HCT116 (cell line): ENCODE measurements around the gene DYNLT1. TPM values are rescaled to one million over a fixed set of nuclear protein-coding genes. Genes with fewer than 3 reads are reported as not detected.

Source experiments
- ATAC-seq: fragments of 200-7000 bp; cut with Tn5 transposase; 2 replicates; pipeline ENCODE4 v1.9.1; 2020; ENCODE audit warnings: mild to moderate bottlenecking, moderate library complexity
- BruUV-seq: library from RNA; stranded (reverse); fragments of 400-500 nt; replicated peaks from 2 replicates; lab custom pipeline; 2021; lab: Mats Ljungman, UMichigan
- CTCF ChIA-PET: fragments of 300-600 bp; sonication (Branson Sonifier 250); formaldehyde crosslinking; loops from one replicate; lab custom pipeline; 2021; ENCODE audit warnings: antibody characterized with exemption; lab: Charles Lee
- POLR2A ChIA-PET: fragments of 300-600, 350-600 bp; sonication (Branson Sonifier 250); formaldehyde crosslinking; loops from one replicate; lab custom pipeline; 2021; ENCODE audit warnings: antibody characterized with exemption; lab: Charles Lee
- RAD21 ChIA-PET, 2 experiments: fragments of 300-600 bp; sonication (Branson Sonifier 250); formaldehyde crosslinking; loops; one replicate each; lab custom pipeline; 2023; ENCODE audit warnings: low total read pairs in 2 of 2; ENCODE audit not compliant: uncharacterized antibody in 2 of 2, unreplicated experiment in 2 of 2, low non-redundant PET in 1 of 2; lab: Charles Lee
- DNase-seq: peaks from one replicate; pipeline ENCODE4 v3.0.0-alpha.2; 2010; ENCODE audit warnings: low read depth, low spot score
- H2AFZ ChIP-seq: fragments of 200-600 bp; shearing (Covaris generic), sonication (generic); 2 replicates; pipeline ENCODE4 v1.6.1; 2017; ENCODE audit warnings: low read depth, mixed run types, mixed read lengths, antibody characterized with exemption, low read length; ENCODE audit not compliant: poor library complexity, severe bottlenecking
- H3K27ac ChIP-seq: 2 replicates; pipeline ENCODE4 v1.5.1; 2012; ENCODE audit warnings: low read depth, low read length
- H3K27me3 ChIP-seq: fragments of 200-600 bp; sonication (generic); 2 replicates; pipeline ENCODE4 v1.6.1; 2016; ENCODE audit warnings: mixed run types, low read length, mixed read lengths; ENCODE audit not compliant: insufficient read depth
- H3K36me3 ChIP-seq, 2 experiments: fragments of 200-500 bp in 1 of 2; fragments of 200-600 bp in 1 of 2; sonication (Bioruptor generic) in 1 of 2; sonication (generic) in 1 of 2; 2 replicates each; pipeline versions ENCODE4 v1.5.1 to v1.6.1; 2014 to 2016; ENCODE audit warnings: low read length in 2 of 2, inconsistent platforms in 1 of 2, mixed read lengths in 1 of 2, mixed run types in 1 of 2; ENCODE audit not compliant: insufficient read depth in 2 of 2, control insufficient read depth in 1 of 2
- H3K4me1 ChIP-seq, 2 experiments: fragments of 200-600 bp in 1 of 2; sonication (generic) in 1 of 2; 2 replicates each; pipeline versions ENCODE4 v1.5.1 to v1.6.1; 2012 to 2017; ENCODE audit warnings: low read length in 2 of 2, inconsistent platforms in 1 of 2, mild to moderate bottlenecking in 1 of 2, mixed read lengths in 1 of 2, mixed run types in 1 of 2, moderate library complexity in 1 of 2; ENCODE audit not compliant: insufficient read depth in 2 of 2, control insufficient read depth in 1 of 2
- H3K4me2 ChIP-seq: fragments of 200-600 bp; sonication (generic); 2 replicates; pipeline ENCODE4 v1.6.1; 2017; ENCODE audit warnings: mixed run types, low read length, mixed read lengths
- H3K4me3 ChIP-seq, 2 experiments: fragments of 200-600 bp in 1 of 2; sonication (generic) in 1 of 2; replicated peaks in 1 of 2; 2 replicates each; pipeline ENCODE4 v1.5.1; 2011 to 2016; ENCODE audit warnings: low read length in 2 of 2, control low read depth in 1 of 2, low read depth in 1 of 2, mild to moderate bottlenecking in 1 of 2, mixed read lengths in 1 of 2, mixed run types in 1 of 2
- H3K79me2 ChIP-seq: fragments of 200-600 bp; sonication (generic); 2 replicates; pipeline ENCODE4 v1.6.1; 2017; ENCODE audit warnings: mild to moderate bottlenecking, mixed run types, low read length, moderate library complexity, mixed read lengths; ENCODE audit not compliant: insufficient read depth
- H3K9ac ChIP-seq: fragments of 200-600 bp; sonication (generic); 2 replicates; pipeline ENCODE4 v1.6.1; 2016; ENCODE audit warnings: low read length, mixed read lengths
- H3K9me2 ChIP-seq: fragments of 200-600 bp; sonication (generic), shearing (Covaris generic); 2 replicates; pipeline ENCODE4 v1.6.1; 2017; ENCODE audit warnings: mixed run types, mild to moderate bottlenecking, moderate library complexity; ENCODE audit not compliant: insufficient read depth
- H3K9me3 ChIP-seq, 2 experiments: fragments of 200-500 bp in 1 of 2; fragments of 200-600 bp in 1 of 2; sonication (Bioruptor generic) in 1 of 2; sonication (generic) in 1 of 2; 2 replicates each; pipeline ENCODE4 v1.6.1; 2014 to 2017; ENCODE audit warnings: low read length in 2 of 2, mixed read lengths in 2 of 2, inconsistent platforms in 1 of 2, low read depth in 1 of 2, mild to moderate bottlenecking in 1 of 2, mixed run types in 1 of 2, moderate library complexity in 1 of 2; ENCODE audit not compliant: control insufficient read depth in 1 of 2, insufficient read depth in 1 of 2
- H4K20me1 ChIP-seq: fragments of 200-600 bp; sonication (generic), shearing (Covaris generic); 2 replicates; pipeline ENCODE4 v1.6.1; 2017; ENCODE audit warnings: mixed run types, mild to moderate bottlenecking, moderate library complexity; ENCODE audit not compliant: insufficient read depth
- ATF3 ChIP-seq: IDR thresholded peaks from 2 replicates; pipeline ENCODE4 v1.6.1; 2012
- CBX3 ChIP-seq: IDR thresholded peaks from 2 replicates; pipeline ENCODE4 v1.6.1; 2012; ENCODE audit warnings: low read depth
- EZH2 ChIP-seq: fragments of 200-600 bp; sonication (generic); IDR thresholded peaks from 2 replicates; pipeline ENCODE4 v1.6.1; 2017; ENCODE audit warnings: antibody characterized with exemption, mixed run types
- MAX ChIP-seq: IDR thresholded peaks from 2 replicates; pipeline ENCODE4 v1.6.1; 2012
- REST ChIP-seq: IDR thresholded peaks from 2 replicates; pipeline ENCODE4 v1.6.1; 2012; ENCODE audit warnings: low read depth
- SIN3A ChIP-seq: IDR thresholded peaks from 2 replicates; pipeline ENCODE4 v1.6.1; 2012; ENCODE audit warnings: low read depth
- SRF ChIP-seq: IDR thresholded peaks from 2 replicates; pipeline ENCODE4 v1.6.1; 2012; ENCODE audit warnings: low read depth
- TCF7L2 ChIP-seq: IDR thresholded peaks from 2 replicates; pipeline ENCODE4 v1.7.0; 2011; ENCODE audit warnings: borderline replicate concordance, inconsistent platforms; ENCODE audit not compliant: insufficient read depth, insufficient read length; ENCODE audit errors: extremely low read depth
- intact Hi-C: fragments of 100-400 bp; cut with micrococcal nuclease; formaldehyde crosslinking; loops from 2 replicates; pipeline ENCODE4 v1.10.0; 2022
- total RNA-seq: library from RNA; stranded (reverse); gene quantifications from one replicate; pipeline ENCODE4 v1.2.1, GENCODE V29; 2021; ENCODE audit not compliant: unreplicated experiment

Gene DYNLT1
- total RNA-seq, 1 experiment from 2014 or later: 239 TPM

GRCh38 chr6:158611039-158611438, 33.5 kb downstream of the DYNLT1 start:
- BruUV-seq: no TSS peak
- POLR2A ChIA-PET: no interaction called here
- peaks cover 25 to 55% of the 10 kb centered on the region in 2 experiments; a peak in 3 of 4 replicates for H3K36me3 ChIP-seq

GRCh38 chr6:158610319-158610968, 34.1 kb downstream of the DYNLT1 start:
- Histone ChIP-seq H3K9ac (no peak overlapping the region), H2AFZ (no peak overlapping the region), H3K4me2 (no peak overlapping the region), H3K36me3 (peaks cover 25 to 61% of the 10 kb centered on the region in 2 experiments; a peak in 3 of 4 replicates), H3K9me2 (no peaks in the 10 kb centered on the region), H3K27ac (no peak overlapping the region), H3K79me2 (peaks cover 23% of the 10 kb centered on the region), H4K20me1 (peaks cover 5% of the 10 kb centered on the region; the same call in 1 of the 2 replicates), H3K9me3 (no peaks in the 10 kb centered on the region), H3K27me3 (no peaks in the 10 kb centered on the region), H3K4me1 (peaks cover 0 to 5% of the 10 kb centered on the region in 2 experiments; a peak in 1 of 4 replicates), H3K4me3 (no peak overlapping the region)
- POLR2A ChIA-PET: no interaction called here
- no peak; the same call in 1 of the 2 replicates for ATAC-seq
- intact Hi-C loops: no loop called here
- CTCF ChIA-PET: no interaction called here
- TF ChIP-seq REST (no peak), MAX (no peak), SIN3A (no peak), CBX3 (no peak), TCF7L2 (no peak)
- DNase-seq: no peak
- RAD21 ChIA-PET: no interaction called here
- no TSS peak for BruUV-seq

More at GRCh38 chr6:158611039-158611438, 33.5 kb downstream of the DYNLT1 start:
- Histone ChIP-seq H2AFZ (no peak overlapping the region), H3K4me2 (no peak overlapping the region), H3K4me1 (peaks cover 0 to 5% of the 10 kb centered on the region in 2 experiments; a peak in 1 of 4 replicates), H3K4me3 (no peak overlapping the region), H3K9ac (no peak overlapping the region), H3K27ac (no peak overlapping the region)
- intact Hi-C loops: no loop called here
- ATAC-seq: no peak
- CTCF ChIA-PET: interaction anchor here (1.2 kb wide), 1 partner anchor 390 kb away, joined by 3 read pairs; no protein-coding TSS in a partner anchor
- no peak for TF ChIP-seq MAX
- TF ChIP-seq SRF: no peak
- TF ChIP-seq EZH2: no peak
- TF ChIP-seq ATF3: no peak
- TF ChIP-seq, all 23 proteins: peak for 0
- no peak for DNase-seq
- Histone ChIP-seq H4K20me1 (peaks cover 5% of the 10 kb centered on the region; the same call in 1 of the 2 replicates), H3K27me3 (no peaks in the 10 kb centered on the region), H3K79me2 (peaks cover 17% of the 10 kb centered on the region), H3K9me3 (no peaks in the 10 kb centered on the region), H3K9me2 (no peaks in the 10 kb centered on the region)
- RAD21 ChIA-PET: no interaction called here
